CMK (cell line): ENCODE measurements around the gene SETD4.
"Not testable (repeated sequence)": the region's sequence is repeated elsewhere in the genome, so short reads cannot be mapped to it uniquely, and the experiment has no call there.

Source experiments
- DNase-seq: peaks from one replicate; pipeline ENCODE4 v3.0.0-alpha.2; 2010; ENCODE audit warnings: low read depth

Gene SETD4

GRCh38 chr21:36060159-36060921, at the start of gene SETD4:
Gene SETD4 (minus strand): TSS chr21:36060526. CDS start chr21:36058888, 1,638 bp downstream.
- peak; percentile 97 for DNase-seq

- DNase-seq: no peak
Measured at GRCh38 chr21:36109868-36110267, 49.5 kb upstream of the SETD4 start.

DNA sequence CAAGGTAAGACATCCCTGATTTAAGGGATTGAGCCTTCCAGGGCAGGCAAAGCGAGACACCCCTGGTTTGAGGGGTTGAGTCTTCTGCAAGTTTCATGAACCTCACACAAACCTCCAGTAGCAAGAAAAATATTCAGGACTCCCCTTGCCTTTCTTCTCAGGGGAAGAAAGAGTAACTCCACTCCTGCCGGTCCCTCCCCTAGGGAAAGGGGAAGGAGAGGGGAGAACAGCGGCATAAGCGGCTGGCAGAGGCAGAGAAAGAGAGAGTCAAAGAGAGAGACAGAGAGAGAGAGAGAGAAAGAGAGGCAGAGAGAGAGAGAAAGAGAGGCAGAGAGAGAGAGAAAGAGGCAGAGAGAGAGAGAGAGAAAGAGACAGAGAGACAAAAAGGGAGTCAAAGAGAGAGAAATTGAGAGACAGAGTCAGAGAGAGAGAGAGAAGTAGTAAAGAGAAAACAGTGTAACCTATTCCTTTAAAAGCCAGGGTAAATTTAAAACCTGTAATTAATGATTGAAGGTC, 45.1 kb upstream of the SETD4 start:
- no peak for DNase-seq

GRCh38 chr21:36104317-36105300, 44.3 kb upstream of the SETD4 start:
- DNase-seq: no peak

- no peak for DNase-seq
Measured at GRCh38 chr21:36103434-36103833, 43.1 kb upstream of the SETD4 start.

DNA sequence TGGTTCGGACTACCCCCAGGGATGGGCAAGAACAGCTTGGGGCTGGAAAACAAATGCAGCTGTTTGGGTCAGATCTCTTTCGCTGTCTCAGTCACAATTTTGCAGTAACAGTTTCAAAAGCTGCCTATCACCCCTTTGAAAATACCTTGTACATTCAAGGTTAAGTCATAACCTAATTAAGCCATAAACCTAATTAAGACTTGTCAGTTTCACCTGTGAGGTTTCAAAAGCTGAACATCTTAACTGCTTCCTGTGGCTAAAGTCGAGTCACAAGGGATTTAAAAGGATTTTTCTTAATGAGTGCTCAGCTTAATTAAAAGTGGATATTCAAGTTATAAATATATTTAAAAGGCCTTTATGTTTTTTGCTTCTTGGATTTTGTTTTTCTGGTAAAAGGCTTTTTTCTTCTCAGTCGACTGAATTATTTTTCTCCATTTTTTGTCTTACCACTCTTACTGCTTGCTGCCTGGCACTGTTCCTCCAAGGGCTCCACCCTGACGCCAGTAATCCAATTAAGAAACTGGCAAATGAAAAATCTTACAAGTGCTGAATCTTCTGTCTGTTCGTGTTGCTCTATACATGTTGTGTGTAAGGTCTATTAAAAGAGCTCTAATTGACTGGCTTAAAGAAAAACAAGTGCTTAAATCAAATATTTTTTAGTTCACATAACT, 40.8 kb upstream of the SETD4 start:
- DNase-seq: no peak

- DNase-seq: not testable (repeated sequence)
Measured at GRCh38 chr21:36099695-36100211, 39.4 kb upstream of the SETD4 start.

GRCh38 chr21:36099000-36099399, 38.7 kb upstream of the SETD4 start:
- DNase-seq: no peak

DNA sequence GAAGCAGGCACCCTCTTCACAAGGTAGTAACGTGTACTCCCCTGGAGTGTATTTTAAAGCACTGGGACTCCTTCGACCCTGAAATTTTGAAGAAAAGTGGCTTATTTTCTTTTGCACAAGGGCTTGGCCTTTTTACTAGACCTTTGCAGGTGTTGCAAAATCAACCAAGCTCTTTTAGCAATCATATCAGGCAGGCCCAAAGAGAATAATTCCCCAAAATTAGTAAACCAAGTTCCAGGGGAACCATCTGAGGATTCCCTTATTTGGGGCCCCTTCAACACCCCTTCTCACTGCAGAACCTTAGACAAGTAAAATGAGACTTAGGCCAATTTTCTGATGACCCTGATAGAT, 37.8 kb upstream of the SETD4 start:
- no peak for DNase-seq

GRCh38 chr21:36097427-36098181, 37.3 kb upstream of the SETD4 start:
- no peak for DNase-seq

DNA sequence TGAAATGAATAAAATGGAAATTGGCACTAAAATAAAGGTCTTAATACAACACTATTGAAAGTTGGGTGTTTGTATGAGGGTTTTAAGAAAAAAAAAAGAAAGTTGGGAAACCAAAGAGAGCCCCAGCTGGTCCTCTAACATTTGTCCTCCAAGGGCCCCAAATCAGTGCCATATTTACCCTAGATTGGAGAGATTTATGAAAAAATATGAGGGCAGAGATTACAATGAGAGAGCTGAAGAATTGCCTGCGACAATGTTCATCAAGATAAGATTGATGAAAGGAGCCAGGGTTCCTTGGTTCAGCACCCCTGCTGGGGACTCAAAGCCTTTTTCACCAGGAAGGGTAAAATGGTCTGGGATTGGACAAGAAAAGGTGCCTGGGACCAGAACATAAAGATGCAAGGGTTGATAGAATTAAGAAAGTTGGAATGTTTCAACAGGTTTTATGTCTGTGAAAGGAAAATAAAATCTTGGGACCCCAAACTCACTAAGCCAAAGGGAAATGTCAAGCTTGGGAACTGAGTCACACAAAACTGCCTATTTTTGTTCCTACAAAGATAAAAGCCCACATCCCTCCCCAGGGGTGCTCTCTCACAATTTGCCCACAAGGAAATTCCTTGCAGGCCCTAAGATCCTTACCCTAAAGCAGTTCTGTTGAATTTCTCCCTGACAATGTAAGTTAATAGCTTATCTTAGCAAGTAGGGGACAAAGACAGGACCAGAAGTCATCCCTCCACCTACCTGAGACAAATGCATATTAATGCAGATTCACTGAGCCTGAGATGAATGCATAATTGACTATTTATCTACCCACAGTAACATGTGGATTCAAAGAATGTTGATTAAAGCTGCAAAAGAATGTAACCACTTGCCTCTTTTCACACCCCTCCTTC, 36.3 kb upstream of the SETD4 start:
- no peak for DNase-seq

DNA sequence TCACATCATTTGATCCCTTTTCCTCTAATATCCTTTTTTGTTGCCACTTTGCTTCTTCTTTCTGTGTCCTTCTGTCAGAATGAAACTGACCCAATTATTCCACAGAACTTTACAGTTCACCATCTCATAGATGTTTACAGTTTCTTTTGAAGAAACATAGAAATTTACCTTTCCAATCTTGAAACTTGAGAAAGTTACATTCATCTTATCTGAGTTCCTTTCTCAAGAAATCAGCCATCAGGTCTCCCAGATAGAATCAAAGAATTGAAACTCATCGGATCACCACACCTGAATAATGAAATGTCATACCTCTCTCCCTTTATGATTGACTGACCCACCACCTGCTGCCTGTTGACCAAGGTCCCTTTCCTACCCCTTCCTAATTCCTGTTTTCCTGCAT, 33.2 kb upstream of the SETD4 start:
- no peak for DNase-seq

DNA sequence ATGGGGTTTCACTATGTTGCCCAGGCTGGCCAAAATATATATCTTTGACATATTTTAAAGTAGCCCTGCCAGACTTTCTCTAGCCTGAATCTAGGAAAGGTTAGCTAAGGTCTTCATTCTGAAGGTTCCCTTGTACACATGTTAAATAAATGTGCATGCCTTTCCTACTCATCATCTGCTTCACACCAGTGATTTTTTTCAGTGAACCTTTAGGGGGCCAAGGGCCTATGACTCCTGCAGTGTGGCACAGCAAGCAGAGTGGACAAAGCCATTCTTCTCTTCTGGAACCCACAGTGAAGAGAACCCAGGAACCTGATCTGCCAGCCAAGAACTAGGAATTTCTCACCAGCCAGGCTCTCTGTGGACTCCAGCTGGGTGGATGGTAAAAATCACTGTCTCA, 32.4 kb upstream of the SETD4 start:
- no peak for DNase-seq

- no peak for DNase-seq
Measured at GRCh38 chr21:36089946-36090345, 29.6 kb upstream of the SETD4 start.

DNA sequence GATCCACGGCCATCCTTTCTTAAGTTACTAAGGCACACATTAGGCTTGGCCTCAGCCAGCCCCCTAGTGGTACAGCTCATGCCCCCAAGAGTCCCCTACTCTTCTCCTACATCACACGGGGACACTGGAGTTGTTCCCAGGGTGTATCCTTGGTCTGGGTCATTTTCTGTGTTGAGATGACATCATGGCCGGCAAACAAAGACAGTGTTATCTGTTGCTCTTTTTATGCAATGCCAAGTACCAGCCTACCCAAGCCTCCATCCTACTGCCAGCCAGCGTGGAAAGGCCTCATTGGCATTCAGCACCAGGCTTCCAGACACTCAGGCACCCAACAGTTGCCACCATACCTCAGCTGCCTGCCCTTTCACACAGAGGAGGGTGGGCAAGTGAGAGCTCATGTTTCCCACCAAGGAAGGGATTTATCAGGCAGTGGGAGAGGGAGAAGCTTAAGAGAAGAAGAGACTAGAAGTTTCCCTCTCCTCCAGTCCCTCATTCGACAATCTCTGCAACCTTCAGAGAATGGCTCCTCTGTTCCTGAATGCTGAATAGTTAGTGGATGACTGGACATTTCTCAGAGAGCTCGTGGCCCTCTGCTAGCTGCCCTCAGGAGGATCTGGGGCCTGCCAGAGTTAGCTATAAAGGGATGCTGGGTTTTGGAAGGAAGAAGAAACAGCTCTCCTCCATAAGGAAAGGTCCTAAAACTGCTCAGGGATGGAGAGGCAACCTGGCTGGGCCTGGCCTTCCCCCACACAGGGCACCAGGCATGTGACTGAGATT, 27.2 kb upstream of the SETD4 start:
- DNase-seq: no peak

DNA sequence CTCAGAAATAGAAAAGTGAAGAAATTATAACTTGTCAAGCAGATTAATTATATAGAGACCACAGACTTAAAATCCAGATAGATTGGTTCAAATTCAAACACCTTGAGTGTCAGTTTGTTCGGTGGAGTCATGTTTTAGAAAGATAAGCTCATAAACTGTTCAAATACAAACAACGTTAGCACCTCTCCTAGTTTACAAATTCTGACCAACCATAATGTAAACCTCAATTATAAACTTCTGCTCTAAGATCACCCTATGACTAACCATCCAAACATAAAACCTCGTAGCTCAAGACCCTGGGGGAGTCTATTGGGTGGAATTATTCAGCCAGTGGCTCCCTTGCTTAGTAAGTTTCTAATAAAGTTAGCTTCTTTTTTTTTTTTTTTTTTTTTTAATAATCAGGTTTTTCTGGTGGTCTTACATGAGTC, 21.9 kb upstream of the SETD4 start:
- DNase-seq: no peak

GRCh38 chr21:36080386-36080785, 20.1 kb upstream of the SETD4 start:
- no peak for DNase-seq

DNA sequence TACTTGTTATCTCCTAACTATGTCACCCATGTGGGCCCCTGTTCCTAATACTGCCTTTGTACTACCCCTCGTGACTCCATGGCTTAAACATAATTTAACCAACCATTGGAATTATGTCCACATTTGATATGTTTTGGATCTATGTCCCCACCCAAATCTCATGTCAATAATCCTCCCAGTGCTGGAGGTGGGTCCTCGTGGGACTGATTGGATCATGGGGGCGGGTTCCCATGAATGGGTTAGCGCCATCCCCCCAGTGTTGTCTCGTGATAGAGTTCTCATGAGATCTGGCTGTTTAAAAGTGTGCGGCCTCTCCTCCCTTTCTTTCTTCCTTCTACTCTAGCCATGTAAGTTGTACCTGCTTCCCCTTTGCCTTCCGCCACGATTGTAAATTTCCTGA, 19.3 kb upstream of the SETD4 start:
- no peak for DNase-seq

DNA sequence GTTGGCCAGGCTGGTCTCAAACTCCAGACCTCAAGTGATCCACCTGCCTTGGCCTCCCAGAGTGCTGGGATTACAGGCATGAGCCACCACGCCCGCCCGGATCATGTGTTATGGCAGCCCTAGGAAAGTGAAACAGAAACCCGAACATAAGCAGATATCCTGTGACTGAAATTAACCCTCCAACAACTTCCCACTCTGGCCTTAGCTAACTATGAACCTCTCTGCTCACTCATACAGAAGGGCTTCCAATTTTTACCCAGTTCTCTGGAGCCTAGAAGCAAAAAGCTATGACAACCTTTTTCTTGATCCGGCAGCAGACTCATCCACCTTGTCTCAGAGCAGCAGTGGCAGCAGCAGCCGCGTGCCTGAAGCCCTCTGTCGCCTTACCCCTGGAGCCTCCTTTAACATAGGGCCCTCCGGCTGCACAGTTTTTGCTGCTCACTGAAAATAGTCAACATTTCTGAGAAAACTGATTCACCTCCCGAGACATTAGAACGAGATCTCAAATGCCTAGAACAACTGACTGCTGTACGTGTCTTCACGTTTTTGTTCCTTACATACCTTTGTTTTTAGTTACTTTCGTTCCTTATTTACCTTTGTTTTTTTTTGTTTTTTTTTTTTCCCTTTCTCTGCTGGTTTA, 18.8 kb upstream of the SETD4 start:
- DNase-seq: no peak
